Stimulated activated CD4-positive, alpha-beta T cell treated with anti-CD3 and anti-CD28 coated beads, Interleukin-15, amount 100 ng/mL, for 24 hours (primary cell): ENCODE results near the gene MED25.

Experiments
- DNase-seq: peaks from one replicate; pipeline ENCODE4 v3.0.0-alpha.2; 2020

Gene MED25

GRCh38 chr19:49859682-49860335, 41.7 kb downstream of the MED25 start:
- DNase-seq, result no peak

GRCh38 chr19:49860336-49861102, 42.4 kb downstream of the MED25 start:
- DNase-seq, result no peak

- DNase-seq, result no peak
These were observed 43.0 kb downstream of the MED25 start for GRCh38 chr19:49861107-49861506.

- no peak for DNase-seq
These were observed 43.7 kb downstream of the MED25 start for GRCh38 chr19:49861541-49862378.

GRCh38 chr19:49862391-49863253, 44.5 kb downstream of the MED25 start:
- peak; percentile 44 for DNase-seq

- no peak for DNase-seq
These were observed 45.3 kb downstream of the MED25 start for GRCh38 chr19:49863254-49863934.

GRCh38 chr19:49863935-49864320, 45.8 kb downstream of the MED25 start:
- no peak for DNase-seq

GRCh38 chr19:49864890-49865289, 46.8 kb downstream of the MED25 start:
- no peak for DNase-seq

GRCh38 chr19:49866933-49867782, 49.1 kb downstream of the MED25 start, which contains the start of gene PNKP:
Gene PNKP (minus strand): TSS chr19:49867576. CDS start chr19:49867204, 372 bp downstream.
- DNase-seq, result peak; percentile 97

- DNase-seq, result no peak
These were observed 51.0 kb downstream of the MED25 start for GRCh38 chr19:49869009-49869483.

GRCh38 chr19:49869484-49870308, 51.6 kb downstream of the MED25 start:
- DNase-seq, result peak; percentile 92

- no peak for DNase-seq
These were observed 52.3 kb downstream of the MED25 start for GRCh38 chr19:49870309-49870901.

- no peak for DNase-seq
These were observed 53.4 kb downstream of the MED25 start for GRCh38 chr19:49871349-49871985.

GRCh38 chr19:49872245-49873128, 54.4 kb downstream of the MED25 start:
- no peak for DNase-seq

- no peak for DNase-seq
These were observed 55.0 kb downstream of the MED25 start for GRCh38 chr19:49873129-49873521.

GRCh38 chr19:49873834-49874233, 55.7 kb downstream of the MED25 start:
- no peak for DNase-seq

- DNase-seq, result no peak
These were observed 56.5 kb downstream of the MED25 start for GRCh38 chr19:49874503-49875157.
